Stimulated activated CD8-positive, alpha-beta memory T cell treated with anti-CD3 and anti-CD28 coated beads, Interleukin-7, amount 100 ng/mL, for 1 hour (primary cell): ENCODE data around the gene FBXL3.
A peak's percentile ranks its signal among the peaks of the same experiment; 100 is the strongest.

Source experiments
- DNase-seq, 2 donors: peaks; one replicate each; pipeline ENCODE4 v3.0.0-alpha.2; 2020; ENCODE audit warnings: low read depth in 2 of 2

FBXL3 gene, protein sequence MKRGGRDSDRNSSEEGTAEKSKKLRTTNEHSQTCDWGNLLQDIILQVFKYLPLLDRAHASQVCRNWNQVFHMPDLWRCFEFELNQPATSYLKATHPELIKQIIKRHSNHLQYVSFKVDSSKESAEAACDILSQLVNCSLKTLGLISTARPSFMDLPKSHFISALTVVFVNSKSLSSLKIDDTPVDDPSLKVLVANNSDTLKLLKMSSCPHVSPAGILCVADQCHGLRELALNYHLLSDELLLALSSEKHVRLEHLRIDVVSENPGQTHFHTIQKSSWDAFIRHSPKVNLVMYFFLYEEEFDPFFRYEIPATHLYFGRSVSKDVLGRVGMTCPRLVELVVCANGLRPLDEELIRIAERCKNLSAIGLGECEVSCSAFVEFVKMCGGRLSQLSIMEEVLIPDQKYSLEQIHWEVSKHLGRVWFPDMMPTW

DNA sequence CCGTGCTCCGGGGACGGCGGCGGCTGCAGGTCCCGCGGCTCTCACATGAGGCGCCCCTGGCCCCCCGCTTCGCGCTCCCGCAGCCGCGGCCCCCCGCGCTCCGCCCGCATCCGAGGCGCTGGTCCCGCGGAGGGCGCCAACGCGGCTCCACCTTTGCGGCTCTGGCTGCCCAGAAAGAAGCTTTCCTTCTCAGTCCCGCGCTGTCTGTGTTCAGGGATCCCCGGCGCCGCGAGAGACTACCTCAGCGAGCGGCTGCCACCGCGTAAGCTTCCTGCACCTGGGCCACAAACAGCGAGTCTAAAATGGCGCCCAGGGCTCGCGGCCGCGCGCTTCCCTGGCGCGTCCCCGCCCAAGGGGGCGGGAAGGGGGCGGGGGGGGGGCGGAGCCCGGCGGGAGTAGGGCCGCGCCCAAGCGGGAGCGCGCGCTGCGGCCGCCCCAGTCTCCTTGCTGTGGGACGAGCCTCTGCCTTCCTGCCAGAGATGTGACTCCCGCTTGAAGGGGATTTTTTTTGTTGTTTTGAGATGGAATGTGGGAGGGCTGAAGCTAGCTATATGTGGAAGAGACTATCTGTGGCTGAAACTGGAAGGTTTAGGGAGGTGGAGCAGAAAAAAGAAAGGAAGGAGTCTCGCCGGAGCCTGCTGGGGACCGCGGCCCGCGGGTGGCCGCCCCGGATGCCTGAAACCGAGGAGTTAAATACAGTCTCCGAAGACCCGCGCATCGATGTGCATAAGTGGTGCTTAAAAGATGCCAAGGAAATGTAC lies at the start of gene FBXL3:
FBXL3 (minus strand) TSS at position 299 of the 761 bp plus-strand sequence. CDS start 5,299 bp downstream, outside the sequence.
- DNase-seq = peak; percentile 59 to 61

DNA sequence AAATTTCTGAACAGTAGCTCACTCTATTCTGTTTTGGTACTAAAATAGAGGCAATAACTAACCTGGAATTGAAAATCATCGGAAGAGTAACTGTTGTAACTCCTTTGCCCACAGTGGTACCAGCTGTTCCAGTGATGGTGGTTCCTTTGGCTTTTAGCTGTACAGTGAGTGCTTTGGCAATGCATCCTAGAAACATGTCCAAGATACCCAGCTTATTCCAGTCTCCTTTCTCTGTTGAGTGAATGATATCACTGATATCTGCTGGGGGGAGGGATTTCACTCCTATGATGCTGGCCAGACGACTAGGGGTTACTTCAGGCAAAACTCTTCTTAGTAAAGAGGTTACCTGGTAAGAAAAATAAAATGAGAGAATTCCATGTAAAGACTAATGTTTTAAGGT lies 40.6 kb upstream of the FBXL3 start:
- no peak for DNase-seq

DNA sequence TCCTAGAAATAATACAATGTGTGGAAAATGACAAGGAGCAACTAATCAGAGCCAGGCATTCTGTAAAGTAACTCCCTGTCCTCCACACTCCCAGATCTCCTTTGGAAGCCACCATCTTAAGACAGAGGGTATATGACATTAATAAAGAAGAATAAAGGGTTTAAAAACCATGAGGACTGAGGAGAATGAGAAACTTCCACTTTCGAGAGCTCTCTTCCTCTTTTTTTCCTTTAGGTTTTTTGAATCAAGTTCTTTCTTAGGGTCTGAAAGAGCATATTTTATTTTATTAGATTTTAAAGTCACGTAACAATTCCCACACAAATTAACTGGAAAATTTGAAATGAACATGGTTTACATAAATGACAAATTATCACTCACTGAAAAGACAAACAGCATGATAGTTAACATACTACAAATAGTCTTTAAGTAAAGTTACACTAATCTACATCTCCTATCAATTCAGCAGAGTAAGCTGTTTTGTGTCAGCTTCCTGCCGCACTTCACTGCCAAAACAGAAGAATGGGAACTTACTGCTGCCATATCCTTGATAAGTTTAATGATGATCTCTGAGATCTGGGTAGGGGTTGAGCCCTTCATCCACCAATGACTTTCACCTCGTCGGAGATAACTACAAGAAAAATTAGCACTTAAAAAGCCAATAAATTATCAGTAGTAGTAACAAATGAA lies 38.6 kb upstream of the FBXL3 start:
- no peak for DNase-seq

DNA sequence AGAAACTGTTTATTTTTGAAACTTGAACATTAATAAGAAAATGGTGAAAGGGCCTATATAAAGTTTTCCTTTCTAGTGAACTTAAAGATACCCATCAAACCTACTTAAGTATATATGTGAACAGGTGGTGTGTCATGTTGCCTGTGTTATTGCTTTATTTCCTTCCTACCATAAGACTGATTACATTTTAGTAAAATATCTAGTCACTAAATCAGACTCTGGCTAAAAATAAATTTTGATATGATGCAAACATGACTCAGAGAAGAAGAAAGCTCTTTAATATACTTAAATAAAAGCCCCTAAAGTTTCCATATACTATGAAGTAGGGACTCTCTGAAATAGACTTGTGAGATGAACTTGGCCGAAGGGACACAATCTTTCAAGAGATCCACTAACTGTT lies 35.1 kb upstream of the FBXL3 start:
- DNase-seq = no peak

DNA sequence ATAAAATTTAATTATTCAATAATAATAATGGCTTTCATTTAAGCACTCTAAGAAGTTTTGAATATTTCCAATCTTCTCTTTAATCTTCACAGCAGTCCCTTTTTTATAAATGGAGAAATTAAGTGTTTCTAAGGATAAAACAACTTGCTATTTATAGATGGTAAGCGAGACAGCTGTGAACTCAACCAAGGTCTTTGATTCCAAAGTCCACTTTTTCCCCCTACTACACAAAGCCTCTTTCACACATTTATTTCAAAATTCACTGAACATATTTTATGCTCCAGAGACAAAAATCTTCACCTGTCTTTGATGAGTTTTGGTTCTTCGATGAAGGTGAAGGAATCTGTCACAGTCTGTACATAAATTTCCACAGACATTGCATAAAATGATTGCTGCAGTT lies 34.4 kb upstream of the FBXL3 start:
- DNase-seq = no peak

DNA sequence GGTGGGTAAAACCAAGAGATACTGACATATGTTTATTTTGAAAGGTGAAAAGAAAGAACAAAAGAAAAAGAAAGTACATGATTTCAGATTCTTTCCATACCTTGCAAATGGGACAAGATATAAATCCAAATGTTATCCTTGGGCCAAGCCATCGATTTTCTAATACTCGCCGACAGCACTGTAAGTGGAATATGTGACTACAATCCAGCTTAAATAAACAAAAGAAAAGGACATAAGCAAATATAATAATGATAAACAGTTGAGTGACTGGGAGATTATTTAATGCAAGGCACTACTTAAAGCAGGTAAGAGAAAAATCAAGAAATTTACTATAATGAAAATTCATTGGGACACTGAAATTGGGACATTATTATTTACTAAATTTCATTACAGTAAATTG lies 29.9 kb upstream of the FBXL3 start:
- DNase-seq = no peak

DNA sequence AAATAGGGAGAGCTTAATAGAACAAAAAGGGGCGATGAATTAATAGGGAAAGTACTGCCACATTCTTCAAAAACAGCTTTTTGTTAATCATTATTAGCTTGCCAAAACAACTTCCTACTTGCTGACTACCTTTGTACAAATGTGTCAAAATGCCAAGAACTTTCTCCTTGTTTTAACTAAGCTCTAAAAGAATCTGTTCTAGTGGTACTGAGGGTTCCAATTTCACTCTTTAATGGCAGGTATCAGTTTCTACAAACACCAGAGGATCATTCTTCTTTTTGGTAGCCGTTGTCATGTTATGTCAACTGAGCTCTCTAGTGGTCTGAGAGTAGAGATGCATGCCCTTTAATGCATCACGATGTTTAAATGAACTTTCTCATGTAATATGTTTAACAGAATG lies 29.4 kb upstream of the FBXL3 start:
- no peak for DNase-seq

DNA sequence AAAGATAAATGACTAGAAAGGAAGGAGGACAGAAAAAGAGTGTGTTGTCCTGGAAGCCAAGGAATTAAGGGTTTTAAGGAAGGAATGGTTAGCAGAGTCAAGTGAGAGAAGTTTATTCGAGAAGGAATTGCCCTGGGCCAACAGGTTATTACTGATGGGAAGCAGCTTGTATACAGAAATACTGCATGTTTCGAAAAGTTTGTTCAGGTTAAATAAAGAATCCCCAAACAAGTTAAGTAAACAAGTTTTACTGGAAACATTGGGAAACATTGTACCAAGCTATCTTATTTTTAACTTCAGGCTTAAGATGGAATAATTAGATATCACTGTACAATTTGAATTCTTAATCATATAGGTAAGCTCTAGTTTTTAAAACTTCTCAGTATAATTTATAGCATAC lies 28.2 kb upstream of the FBXL3 start:
- no peak for DNase-seq

DNA sequence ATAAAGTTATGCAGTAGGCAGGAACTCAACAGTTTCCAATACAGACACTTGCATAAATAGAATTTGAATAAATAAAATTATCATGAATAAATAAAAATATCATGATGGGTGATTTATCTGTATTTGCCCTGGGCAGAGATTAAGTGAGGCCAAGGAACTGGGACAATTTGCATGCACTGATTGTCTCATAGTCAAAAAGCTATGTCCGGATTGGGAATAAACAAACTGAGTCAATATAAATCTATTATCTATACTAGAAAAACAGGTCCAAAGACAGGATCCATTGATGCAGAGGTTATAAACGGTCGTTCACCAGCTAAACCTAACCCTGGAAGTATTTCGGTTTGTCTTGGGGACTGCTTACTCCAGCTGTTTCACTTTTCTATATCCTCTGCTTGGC lies 26.2 kb upstream of the FBXL3 start:
- no peak for DNase-seq

DNA sequence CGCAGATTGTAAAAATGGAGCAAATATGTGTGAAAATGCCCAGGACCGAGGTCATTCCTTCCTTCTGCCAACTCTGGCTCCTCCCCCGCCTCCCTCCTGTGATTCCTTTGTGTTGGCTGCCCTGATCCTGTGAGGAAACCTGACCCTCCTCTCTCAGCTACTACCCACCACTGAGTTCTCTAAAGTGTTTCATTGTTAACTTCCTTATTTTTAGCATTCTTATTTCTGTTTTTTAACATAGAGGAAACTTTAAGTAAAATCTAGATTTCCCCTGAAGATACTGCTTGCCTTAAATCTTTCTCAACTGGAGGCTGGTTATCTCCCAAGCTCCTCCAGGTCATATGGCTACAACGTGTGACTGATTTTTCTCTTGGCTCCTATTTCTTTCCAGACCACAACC lies 21.7 kb upstream of the FBXL3 start:
- no peak for DNase-seq

DNA sequence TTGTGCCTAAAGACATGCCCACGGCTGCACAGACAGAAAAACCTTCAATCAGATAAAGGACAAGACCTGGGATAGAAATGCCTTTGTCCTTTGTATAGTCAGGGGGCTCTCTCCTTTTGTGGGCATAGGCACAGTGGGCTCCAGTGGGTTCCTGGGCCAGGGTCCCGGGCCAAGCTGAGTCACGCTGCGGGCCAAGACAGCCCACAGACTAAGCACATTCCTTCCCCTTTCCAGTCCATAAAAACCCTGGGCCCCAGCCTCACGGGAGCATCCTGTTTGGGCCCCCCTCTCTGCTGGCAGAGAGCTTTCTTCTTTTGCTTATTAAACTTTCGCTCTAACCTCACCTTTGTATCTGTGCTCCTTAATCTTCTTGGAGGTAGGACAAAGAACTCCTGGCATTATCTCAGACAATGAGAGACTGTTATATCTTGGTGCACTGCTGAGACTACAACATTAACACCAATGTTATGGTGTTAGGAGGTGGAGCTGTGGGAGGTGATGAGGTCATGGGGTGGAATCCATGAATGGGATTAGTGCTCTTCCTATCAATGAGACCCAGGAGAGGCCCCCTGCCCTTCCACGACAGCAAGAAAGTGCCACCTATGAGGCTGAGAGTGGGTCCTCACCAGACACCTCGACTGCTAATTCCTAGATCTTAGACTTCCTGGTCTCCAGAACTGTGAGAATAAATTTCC lies 20.8 kb upstream of the FBXL3 start:
- no peak for DNase-seq

DNA sequence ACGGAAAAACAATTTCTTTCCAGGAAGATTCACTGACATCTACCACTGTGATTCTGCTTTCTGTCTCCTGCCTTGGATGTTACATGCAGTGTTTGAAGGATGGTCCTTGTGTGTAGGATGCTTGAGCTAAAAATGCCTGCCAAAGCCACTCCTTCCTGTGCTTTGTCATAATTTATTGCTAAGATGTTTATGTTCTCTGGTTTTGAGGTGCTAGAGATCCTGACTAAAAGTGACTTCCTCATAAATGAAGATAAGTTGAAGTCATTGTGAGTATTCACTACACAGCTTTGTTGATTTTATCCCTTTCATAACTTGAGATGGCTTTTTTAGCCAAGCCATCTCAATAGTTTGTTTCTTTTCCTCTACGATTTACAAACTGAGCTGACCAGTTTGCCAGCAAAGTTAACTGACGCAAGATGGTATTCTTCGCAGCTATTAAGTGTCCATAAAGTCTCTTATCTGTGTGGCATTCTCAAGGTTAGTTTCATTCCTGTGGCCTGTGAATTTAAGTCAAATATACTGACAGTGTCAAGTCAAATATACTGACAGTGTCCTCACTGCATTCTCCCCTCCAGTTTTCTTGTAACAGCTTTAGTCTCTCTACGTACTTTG lies 15.7 kb upstream of the FBXL3 start:
- DNase-seq = no peak

DNA sequence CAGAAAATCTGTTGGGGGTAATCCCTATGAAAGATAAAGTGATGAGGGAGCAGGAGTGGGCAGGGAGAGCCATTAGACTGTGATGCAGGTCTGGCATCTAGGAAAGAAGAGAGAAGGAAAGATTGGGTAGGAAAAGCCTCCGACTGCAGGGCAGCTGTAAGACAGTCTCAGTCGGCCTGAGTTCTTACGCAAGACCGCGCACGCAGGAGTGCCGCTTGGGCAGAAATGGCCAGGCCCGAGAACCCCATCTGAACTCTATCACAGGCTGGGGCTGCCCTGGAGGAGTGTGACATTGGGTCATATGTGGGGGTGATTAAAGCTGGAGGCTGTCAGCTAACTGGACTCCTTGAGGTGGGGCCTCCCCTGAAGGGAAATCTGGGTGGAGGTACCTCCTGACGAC lies 13.9 kb upstream of the FBXL3 start:
- DNase-seq = no peak

DNA sequence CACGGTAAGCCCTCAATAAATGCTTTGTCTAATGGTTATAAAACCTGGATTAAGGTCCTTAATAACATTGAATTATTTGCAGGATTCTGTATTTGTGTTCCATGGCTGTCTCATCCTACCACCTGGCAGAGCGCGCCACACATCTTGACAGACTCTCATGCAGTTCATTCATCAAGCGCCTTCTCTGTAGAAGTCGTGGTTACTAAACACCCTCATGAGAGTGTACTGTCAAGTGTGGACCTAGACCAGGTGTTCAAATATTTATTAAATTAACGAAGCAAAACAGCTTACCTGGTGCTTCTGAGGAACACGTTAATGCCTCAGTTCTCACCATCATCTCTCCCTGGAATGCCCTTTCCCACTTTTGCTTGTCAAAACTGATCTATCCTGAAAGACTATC lies 13.1 kb upstream of the FBXL3 start:
- no peak for DNase-seq

DNA sequence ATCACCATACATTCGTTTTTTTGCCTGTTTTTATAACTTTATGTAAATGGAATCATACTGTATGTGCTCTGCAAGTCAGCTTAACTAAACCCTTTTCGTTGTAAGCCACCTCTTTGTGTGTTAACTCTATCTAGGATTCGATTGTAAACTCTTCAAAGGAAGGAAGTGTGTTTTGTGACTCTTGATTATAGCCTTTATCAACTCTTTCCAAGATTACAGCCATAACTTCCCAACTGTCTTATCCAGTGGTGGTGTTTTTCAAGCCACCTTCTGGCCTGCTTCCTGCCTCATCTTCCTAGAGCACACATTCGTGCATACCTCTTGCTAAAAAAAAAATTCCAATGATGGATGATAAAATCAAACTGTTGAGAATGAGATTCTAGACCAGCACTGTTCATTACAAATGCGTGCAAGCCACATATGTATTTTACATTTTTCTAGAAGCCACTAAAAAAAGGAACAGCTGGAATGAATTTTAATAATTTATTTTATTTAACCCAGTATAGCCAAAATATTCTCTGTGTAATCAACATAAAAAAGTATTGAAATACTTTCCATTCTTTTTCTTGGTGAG lies 12.0 kb upstream of the FBXL3 start:
- DNase-seq = no peak

DNA sequence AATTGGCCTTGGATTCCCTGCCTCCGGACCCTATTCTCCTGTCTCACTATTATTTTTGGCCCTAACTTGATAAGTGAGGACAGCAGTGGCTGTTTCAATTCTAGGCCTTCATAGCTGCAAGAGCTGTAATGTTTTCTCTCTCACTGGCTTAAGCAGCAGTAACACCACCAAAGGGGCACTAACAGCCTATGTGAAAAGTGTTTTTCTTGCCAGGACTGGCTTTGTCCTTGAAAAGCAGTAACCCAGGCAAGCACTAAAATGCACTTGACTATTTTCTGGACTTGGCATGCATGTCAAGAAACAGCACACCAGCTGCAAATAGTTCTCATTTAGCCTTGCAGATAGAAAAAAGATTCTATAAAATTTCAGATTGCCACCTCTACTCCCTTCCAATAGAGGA lies 9.3 kb upstream of the FBXL3 start:
- no peak for DNase-seq

DNA sequence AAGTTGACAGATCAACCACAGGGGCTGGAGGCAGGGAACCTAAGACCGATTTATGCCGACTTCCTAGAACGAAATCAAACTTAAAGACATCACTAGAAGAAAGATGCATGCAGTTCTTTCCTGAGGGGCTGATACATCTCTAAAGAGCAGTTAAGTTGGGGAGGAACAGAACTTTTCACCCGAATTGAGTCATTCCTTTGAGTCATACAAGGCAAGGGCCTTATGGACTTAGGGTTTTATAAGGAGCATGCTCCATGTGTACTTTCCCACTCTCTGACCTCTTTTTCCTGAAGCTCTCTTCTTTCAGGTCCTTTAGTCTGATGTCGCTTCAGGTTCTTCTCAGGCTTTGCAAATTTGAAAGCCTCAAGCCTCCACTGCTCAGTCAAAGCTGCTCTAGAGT lies 7.9 kb upstream of the FBXL3 start:
- no peak for DNase-seq

DNA sequence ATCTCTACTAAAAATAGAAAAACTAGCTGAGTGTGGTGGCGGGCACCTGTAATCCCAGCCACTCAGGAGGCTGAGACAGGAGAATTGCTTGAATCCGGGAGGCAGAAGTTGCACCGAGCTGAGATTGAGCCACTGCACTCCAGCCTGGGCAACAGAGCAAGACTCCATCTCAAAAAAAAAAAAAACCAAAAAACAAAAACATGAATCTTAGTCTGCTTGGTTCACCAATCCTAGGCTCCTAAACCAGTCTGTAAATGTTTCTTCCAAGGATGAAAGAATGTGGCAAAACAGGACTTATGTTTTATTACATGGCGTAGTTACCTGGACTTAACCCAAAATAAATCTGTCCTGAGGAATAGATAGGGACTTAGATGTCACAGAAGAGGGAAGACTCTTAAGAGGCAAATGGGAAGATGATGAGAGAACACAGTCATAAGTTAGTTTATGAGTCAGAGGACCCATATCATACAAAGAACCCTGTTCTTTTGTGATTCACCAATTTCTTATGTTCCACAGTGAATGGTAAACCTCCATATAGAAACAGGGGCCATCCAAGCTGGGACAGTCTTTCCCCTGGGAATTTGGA lies 6.9 kb upstream of the FBXL3 start:
- no peak for DNase-seq

DNA sequence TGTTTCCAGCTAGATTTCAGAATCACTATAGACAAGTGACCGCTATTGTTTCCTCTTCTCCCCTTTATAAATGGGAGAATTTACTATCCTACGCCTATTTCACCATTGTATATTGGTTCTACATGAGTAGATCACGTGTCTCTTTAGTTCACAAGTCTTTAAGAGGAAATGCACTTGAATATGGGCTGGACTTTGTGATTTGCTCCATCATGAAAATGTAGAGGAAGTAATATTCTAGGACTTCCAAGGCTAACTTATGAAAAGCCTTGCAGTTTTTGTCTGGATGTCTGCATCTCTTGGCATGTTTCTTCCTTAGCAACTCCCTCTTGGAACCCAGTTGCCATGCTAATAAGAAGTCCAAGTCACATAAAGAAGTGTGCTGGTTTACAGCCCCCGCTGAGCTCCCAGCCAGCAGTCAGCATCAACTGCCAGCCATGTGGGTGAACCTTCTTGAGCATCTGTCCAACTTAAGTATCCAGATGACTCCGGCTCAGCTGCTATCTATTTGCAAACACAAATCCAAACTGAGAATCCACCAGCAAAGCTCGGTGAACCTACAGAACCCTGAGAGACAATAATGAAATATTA lies 4.8 kb upstream of the FBXL3 start:
- no peak for DNase-seq

DNA sequence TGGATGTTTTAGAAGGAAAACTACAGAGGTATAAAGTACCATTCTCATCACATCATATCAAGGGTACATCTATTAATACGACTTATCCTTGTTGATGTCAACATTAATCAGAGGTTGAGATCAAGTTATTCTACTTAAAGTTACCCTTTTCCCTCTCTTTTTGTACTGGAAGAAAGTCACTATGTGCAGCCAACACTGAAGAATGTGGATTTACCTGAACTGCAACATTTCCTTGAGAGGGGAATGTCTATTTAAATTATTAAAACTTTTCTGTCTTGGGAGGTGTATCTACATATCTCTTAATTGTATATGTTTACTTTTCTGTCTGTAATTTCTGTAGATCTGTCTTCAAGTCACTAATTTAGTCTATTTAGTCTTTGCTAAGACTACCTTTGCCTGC lies 2.5 kb upstream of the FBXL3 start:
- no peak for DNase-seq

DNA sequence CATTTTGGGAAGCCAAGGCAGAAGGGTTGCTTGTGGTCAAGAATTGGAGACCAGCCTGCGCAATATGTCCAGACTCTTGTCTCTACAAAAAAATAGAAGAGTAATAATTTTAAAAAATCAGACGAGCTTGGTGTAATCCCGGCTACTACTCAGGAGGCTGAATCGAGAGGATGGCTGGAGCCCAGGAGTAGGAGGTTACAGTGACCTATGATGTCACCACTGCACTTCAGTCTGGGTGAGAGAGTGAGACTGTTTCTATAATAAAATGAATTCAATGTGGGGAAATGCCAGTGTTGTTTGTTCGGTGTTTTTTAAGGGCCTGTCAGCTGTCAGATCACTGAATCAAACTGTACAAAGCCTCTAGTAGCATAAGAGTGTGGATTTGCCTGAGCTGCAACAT lies 1.2 kb upstream of the FBXL3 start:
- DNase-seq = no peak
